ENCODE data around the gene ROR2.

The ROR2 gene

DNA sequence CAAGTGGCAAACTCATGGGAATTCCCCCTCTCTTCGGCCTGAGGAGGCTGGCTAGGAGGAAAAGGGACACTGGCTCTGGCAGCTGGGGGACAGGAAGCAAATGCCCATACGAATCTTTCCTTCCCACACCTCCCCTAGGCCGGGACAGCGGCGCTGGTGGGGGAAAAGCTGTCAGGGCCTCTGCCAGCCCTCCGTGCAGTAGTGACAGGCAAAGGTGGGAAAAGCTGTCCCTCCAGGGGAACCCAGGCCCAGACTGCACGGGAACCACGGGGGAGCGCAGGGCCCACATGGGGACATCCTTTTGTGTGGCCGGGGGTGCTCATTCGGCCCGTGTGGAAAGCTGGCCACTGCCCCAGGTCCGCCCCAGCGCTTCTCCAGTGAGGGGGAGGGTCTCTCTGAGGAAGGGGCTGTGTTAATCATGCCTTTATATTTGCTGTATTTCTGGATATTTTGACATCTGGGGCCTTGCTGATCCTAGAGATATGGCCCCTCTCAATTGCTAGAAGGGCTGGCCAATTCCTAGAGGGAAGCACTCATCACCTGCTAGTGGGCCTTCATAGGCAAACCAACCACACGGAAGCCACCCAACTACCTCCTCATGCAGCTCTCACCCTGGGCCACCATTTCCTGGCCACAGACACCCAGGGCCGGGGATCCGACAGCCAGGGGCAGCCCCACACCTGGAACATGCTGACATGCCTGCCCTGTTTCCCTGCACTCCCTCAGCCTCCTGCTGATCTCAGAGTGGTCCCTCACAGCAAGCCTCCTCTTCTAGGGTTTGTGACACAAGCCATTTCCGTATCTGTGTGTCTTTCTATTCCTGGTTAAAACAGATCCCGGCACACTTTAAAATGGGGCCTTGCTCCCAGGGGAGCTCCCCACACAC, 138.8 kb downstream of the ROR2 start:
- H3K9me3 ChIP-seq (ENCODE audit: control insufficient read depth, insufficient read depth, low read length): no peaks in the 10 kb centered on the region
- no peaks in the 10 kb centered on the region for H3K27me3 ChIP-seq (ENCODE audit: control insufficient read depth, insufficient read depth, low read length)

DNA sequence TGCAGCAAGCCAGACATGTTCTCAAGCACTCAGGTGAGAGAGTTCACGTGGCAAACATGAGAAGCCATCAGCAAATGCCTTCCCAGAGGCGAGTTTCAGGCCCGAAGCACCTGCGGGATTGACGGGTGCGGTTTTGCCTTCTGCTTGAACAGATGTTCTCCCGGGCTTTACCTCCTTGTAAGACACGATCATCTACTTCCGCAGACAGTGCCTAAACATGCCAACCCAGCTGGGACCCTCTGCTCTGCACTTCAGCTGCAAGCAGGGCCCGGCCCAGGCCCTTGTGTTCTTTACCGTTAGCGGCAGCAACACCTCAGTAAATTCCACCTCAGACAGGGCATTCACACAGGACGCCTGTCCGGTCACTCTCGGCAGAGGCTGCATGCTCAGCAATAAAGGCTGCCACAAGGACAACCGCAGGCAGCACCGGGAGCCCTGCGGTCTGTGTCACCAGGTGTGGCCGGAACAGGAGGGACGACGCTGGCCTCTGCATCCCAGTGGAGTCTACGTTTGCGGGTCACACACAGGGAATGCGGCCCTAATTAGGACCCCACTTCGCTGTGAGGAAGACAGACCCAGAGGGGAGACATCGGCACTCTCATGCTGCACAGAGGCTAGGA, 139.6 kb downstream of the ROR2 start:
- no peaks in the 10 kb centered on the region for H3K36me3 ChIP-seq (ENCODE audit: control insufficient read depth, insufficient read depth, low read length)
- H3K4me1 ChIP-seq (ENCODE audit: control insufficient read depth, insufficient read depth, low read length): no peaks in the 10 kb centered on the region
- no CpG with 5 or more reads among the region's 26 CpGs for WGBS (ENCODE audit: insufficient coverage, insufficient read length)
- H3K9me3 ChIP-seq (ENCODE audit: control insufficient read depth, insufficient read depth, low read length): no peaks in the 10 kb centered on the region
- no peaks in the 10 kb centered on the region for H3K27me3 ChIP-seq (ENCODE audit: control insufficient read depth, insufficient read depth, low read length)
- no peak overlapping the region for H3K4me3 ChIP-seq (ENCODE audit: low read length)
- H3K27ac ChIP-seq (ENCODE audit: low read length): no peak overlapping the region
- DNase-seq (ENCODE audit: low read depth, low spot score): no peak

More for the DNA sequence above, 138.8 kb downstream of the ROR2 start:
- no peak for DNase-seq (ENCODE audit: low read depth, low spot score)
- no peaks in the 10 kb centered on the region for H3K4me1 ChIP-seq (ENCODE audit: control insufficient read depth, insufficient read depth, low read length)
- WGBS (ENCODE audit: insufficient coverage, insufficient read length): no CpG with 5 or more reads among the region's 19 CpGs
- no peaks in the 10 kb centered on the region for H3K36me3 ChIP-seq (ENCODE audit: control insufficient read depth, insufficient read depth, low read length)
- no peak overlapping the region for H3K4me3 ChIP-seq (ENCODE audit: low read length)
- H3K27ac ChIP-seq (ENCODE audit: low read length): no peak overlapping the region

DNA sequence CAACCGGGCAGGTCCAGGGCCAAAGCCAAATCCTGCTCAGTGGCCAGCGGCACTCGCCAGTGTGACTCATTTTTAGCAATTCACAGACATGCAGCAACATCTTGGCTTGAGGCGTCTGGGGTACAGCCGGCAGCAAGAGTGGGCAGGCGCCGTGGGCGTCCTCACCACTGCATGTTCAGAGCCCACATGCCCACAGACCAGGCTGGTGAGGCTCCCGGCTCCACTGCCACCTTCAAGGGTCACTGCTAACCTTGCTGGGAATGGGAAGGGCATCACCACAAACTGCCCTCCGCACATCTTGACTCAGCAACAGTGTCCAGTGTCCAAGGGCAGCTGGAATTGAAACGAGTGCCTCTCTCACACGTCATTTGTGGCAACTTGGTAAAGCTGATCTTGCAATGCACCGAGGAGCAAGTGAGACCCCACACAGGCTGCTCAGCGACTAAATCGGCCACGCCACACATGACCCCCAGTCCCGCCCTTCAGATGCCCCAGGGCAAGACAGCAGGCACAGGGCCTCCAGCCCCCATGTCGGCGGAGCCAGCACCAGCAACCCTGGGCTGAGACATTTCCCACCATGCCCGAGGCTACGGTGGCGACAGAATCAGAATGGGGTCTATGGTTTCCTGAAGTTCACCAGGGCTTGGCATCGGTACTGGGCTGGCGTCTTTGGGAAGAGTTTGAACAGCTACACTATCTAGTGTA, 140.3 kb downstream of the ROR2 start:
- H3K36me3 ChIP-seq (ENCODE audit: control insufficient read depth, insufficient read depth, low read length): no peaks in the 10 kb centered on the region
- H3K9me3 ChIP-seq (ENCODE audit: control insufficient read depth, insufficient read depth, low read length): no peaks in the 10 kb centered on the region
- WGBS (ENCODE audit: insufficient coverage, insufficient read length): no CpG with 5 or more reads among the region's 24 CpGs
- H3K27me3 ChIP-seq (ENCODE audit: control insufficient read depth, insufficient read depth, low read length): no peaks in the 10 kb centered on the region
- no peaks in the 10 kb centered on the region for H3K4me1 ChIP-seq (ENCODE audit: control insufficient read depth, insufficient read depth, low read length)
- no peak overlapping the region for H3K4me3 ChIP-seq (ENCODE audit: low read length)
- no peak overlapping the region for H3K27ac ChIP-seq (ENCODE audit: low read length)
- DNase-seq (ENCODE audit: low read depth, low spot score): no peak

DNA sequence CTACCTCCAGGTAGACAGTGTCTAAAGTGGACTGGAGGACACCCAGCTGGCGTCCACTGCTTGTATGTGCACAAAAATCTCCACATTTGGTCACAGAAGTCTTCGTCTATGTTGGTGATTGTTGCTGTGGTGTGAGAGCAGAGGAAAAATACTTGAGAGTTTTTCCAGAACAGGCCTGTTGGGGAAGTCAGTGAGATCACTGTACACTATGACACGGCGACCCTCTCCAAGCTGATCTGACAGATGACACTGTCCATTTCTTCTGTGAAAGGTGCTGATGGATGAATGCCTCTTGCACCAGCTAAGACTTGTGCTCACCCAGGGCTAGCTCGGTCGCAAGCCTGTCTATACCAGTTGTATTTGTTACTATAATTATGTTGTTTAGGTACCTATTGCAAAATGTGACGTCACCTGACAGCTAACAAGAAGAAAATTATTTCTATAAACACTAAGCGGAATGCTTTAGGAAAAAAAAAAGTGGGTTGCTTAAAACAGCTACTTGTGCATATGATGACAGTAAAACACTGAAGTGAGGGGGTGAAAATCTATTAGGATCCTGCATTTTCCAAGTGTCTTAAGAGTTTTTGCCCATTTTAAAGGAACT, 142.3 kb downstream of the ROR2 start:
- Histone ChIP-seq H3K4me1 (ENCODE audit: control insufficient read depth, insufficient read depth, low read length) (no peaks in the 10 kb centered on the region), H3K27ac (ENCODE audit: low read length) (no peak overlapping the region), H3K36me3 (ENCODE audit: control insufficient read depth, insufficient read depth, low read length) (no peaks in the 10 kb centered on the region), H3K27me3 (ENCODE audit: control insufficient read depth, insufficient read depth, low read length) (no peaks in the 10 kb centered on the region), H3K4me3 (ENCODE audit: low read length) (no peak overlapping the region), H3K9me3 (ENCODE audit: control insufficient read depth, insufficient read depth, low read length) (no peaks in the 10 kb centered on the region)
- no peak for DNase-seq (ENCODE audit: low read depth, low spot score)
- WGBS (ENCODE audit: insufficient coverage, insufficient read length): no CpG with 5 or more reads among the region's 8 CpGs

DNA sequence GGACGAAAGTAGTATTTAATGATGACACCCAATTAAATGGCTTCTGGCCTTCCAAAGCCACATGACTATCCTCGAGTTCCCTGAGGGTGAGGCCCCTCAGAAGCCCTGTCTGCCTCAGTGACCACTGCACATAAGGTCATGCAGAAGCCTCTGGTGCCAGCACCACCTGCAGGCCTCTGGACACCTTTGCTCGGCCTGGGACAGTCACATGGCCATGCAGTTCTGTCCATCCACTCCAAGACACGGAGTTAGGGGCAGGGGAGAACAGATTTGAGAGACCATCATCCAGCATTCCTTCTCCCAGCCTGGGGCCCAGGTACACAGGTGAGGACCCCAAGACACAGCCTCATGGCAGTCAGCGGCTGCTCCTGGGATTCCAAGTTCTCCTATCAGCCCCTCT, 145.0 kb downstream of the ROR2 start:
- no peaks in the 10 kb centered on the region for H3K9me3 ChIP-seq (ENCODE audit: control insufficient read depth, insufficient read depth, low read length)

DNA sequence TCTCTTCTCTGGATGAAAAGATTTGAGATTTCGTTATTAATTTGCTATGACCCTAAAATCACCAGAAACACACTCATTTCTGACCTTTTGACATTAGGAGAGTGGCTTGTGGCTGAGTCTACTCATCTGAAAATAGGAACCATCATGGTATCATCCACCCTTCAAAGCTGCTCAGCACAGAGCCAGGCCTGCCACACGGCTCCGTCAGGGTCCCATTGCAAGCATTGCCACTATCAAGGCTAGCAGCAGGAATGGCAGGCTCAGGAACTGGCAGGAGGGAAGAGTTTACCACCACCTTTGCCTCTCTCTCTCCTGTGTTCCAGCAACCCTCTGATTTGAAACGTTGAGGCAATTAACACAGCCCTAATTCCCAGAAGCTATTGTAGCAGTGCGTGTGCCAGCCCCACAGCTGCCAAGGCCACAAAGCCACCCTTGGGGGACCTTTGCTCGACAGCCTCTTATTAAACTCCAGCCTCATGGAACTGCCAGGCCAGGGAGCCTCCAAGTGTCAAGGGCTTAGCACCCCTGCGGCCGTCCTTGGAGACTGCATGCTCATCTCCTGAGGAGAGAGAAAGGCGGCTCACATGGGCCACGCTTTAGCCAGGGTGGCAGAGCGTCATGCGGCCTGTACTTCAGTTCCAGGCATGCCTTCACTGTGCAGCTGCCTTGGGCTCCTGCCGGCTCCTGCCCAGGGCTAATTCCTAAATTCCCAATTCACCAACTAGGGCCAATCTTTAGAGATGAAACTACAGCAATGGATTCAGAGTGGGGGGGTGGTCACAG, 145.9 kb downstream of the ROR2 start:
- whole genome bisulfite sequencing (ENCODE audit: insufficient coverage, insufficient read length): no CpG with 5 or more reads among the region's 13 CpGs
- H3K27me3 ChIP-seq (ENCODE audit: control insufficient read depth, insufficient read depth, low read length): no peaks in the 10 kb centered on the region
- no peaks in the 10 kb centered on the region for H3K9me3 ChIP-seq (ENCODE audit: control insufficient read depth, insufficient read depth, low read length)

More for the DNA sequence above, 145.0 kb downstream of the ROR2 start:
- H3K4me1 ChIP-seq (ENCODE audit: control insufficient read depth, insufficient read depth, low read length): no peaks in the 10 kb centered on the region
- no peaks in the 10 kb centered on the region for H3K36me3 ChIP-seq (ENCODE audit: control insufficient read depth, insufficient read depth, low read length)
- no peaks in the 10 kb centered on the region for H3K27me3 ChIP-seq (ENCODE audit: control insufficient read depth, insufficient read depth, low read length)
- no CpG with 5 or more reads among the region's 5 CpGs for whole genome bisulfite sequencing (ENCODE audit: insufficient coverage, insufficient read length)
- H3K27ac ChIP-seq (ENCODE audit: low read length): no peak overlapping the region
- H3K4me3 ChIP-seq (ENCODE audit: low read length): no peak overlapping the region
- no peak for DNase-seq (ENCODE audit: low read depth, low spot score)

DNA sequence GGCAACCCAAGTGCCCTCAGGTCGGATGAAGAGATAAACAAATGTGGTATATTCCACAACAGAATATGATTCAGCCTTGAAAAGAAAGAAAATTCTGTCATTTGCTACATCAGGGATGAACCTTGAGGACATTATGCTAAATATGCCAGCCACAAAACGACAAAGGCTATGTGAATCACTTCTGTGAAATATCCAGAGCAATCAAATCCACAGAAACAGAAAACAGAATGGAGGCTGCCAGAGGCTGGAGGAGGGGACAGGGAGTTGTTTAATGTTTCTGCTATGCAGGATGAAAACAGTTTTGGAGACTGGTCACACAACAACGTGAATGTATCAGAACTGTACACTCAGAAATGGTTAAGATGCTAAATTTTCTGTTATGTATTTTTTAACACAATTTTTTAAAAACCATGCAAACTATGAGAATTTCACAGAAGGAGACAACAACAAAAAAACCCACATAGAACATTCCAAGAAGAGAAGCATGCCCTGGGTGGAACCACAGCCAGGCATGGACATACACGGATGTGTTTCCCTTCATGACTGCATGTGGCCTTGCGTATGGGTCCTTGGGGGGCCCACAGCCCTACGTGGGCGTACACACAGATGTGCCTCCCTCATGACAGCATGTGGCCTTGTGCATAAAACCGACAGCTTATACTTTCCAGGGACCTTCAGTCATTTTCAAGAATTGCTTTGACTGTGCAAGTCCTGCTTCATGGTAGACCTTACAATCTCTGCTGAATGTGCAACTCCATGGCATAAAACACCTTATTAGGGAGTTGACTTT, 146.7 kb downstream of the ROR2 start:
- H3K36me3 ChIP-seq (ENCODE audit: control insufficient read depth, insufficient read depth, low read length): no peaks in the 10 kb centered on the region
- no peaks in the 10 kb centered on the region; the same call in 1 of the 2 replicates for H3K4me1 ChIP-seq (ENCODE audit: control insufficient read depth, insufficient read depth, low read length)
- no peak overlapping the region for H3K27ac ChIP-seq (ENCODE audit: low read length)
- no CpG with 5 or more reads among the region's 8 CpGs for WGBS (ENCODE audit: insufficient coverage, insufficient read length)
- no peaks in the 10 kb centered on the region for H3K9me3 ChIP-seq (ENCODE audit: control insufficient read depth, insufficient read depth, low read length)
- no peaks in the 10 kb centered on the region for H3K27me3 ChIP-seq (ENCODE audit: control insufficient read depth, insufficient read depth, low read length)
- no peak for DNase-seq (ENCODE audit: low read depth, low spot score)
- no peak overlapping the region for H3K4me3 ChIP-seq (ENCODE audit: low read length)

More for the DNA sequence above, 145.9 kb downstream of the ROR2 start:
- H3K36me3 ChIP-seq (ENCODE audit: control insufficient read depth, insufficient read depth, low read length): no peaks in the 10 kb centered on the region
- no peaks in the 10 kb centered on the region; the same call in 1 of the 2 replicates for H3K4me1 ChIP-seq (ENCODE audit: control insufficient read depth, insufficient read depth, low read length)
- H3K4me3 ChIP-seq (ENCODE audit: low read length): no peak overlapping the region
- no peak for DNase-seq (ENCODE audit: low read depth, low spot score)
- H3K27ac ChIP-seq (ENCODE audit: low read length): no peak overlapping the region

DNA sequence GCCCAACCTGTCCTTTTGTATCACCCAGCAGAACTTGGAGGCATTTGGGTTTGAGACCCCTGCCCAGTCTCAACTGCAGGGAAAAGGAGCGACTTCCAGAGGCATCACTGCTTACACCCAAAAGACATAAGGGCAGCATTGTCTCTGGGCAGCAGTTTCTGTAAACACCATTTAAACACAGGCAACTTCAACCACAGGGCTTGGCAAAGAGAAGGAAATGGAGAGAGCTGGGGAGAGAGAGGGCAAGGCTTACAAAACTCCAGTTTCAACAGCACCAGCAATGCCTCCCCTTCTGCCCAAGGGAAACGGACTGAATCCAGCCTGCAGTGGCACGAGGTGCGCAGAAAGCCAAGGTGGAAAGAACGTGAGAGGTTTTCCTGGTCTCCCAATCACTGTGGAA, 147.6 kb downstream of the ROR2 start:
- no peak overlapping the region for H3K4me3 ChIP-seq (ENCODE audit: low read length)
- no CpG with 5 or more reads among the region's 5 CpGs for WGBS (ENCODE audit: insufficient coverage, insufficient read length)
- H3K27me3 ChIP-seq (ENCODE audit: control insufficient read depth, insufficient read depth, low read length): no peaks in the 10 kb centered on the region
- H3K36me3 ChIP-seq (ENCODE audit: control insufficient read depth, insufficient read depth, low read length): no peaks in the 10 kb centered on the region
- DNase-seq (ENCODE audit: low read depth, low spot score): no peak
- H3K9me3 ChIP-seq (ENCODE audit: control insufficient read depth, insufficient read depth, low read length): no peaks in the 10 kb centered on the region
- no peaks in the 10 kb centered on the region; the same call in 1 of the 2 replicates for H3K4me1 ChIP-seq (ENCODE audit: control insufficient read depth, insufficient read depth, low read length)
- no peak overlapping the region for H3K27ac ChIP-seq (ENCODE audit: low read length)

DNA sequence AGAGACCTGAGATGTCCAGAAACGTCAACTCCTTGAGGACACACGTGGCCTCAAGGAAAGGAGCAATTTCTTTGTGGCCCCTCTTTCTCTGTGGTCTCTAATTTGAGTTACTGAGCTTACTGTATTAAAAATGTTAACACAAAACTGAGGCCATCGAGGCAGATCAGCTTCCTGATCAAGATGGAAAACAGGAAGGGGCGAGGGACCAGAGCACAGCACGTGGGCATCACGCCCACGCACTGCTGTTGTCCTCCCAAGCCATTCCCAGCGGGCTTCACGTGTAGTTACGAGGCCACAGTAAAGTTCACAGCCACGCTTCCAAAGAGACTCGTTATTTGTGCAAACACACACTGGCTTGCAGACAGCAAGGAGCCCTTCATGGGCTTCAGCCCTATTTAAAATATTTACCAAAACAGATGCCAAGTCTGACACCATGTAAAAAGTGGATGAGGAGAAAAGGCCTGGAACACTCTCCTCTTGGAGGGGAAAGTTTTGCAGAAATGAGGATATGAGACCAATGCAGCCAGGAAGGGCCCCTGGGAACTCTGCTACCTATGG, 149.5 kb downstream of the ROR2 start:
- H3K4me3 ChIP-seq (ENCODE audit: low read length): no peak overlapping the region; the same call in 1 of the 2 replicates
- H3K36me3 ChIP-seq (ENCODE audit: control insufficient read depth, insufficient read depth, low read length): no peaks in the 10 kb centered on the region
- no CpG with 5 or more reads among the region's 12 CpGs for WGBS (ENCODE audit: insufficient coverage, insufficient read length)
- H3K27me3 ChIP-seq (ENCODE audit: control insufficient read depth, insufficient read depth, low read length): no peaks in the 10 kb centered on the region
- no peak for DNase-seq (ENCODE audit: low read depth, low spot score)
- no peaks in the 10 kb centered on the region; the same call in 1 of the 2 replicates for H3K4me1 ChIP-seq (ENCODE audit: control insufficient read depth, insufficient read depth, low read length)
- no peak overlapping the region for H3K27ac ChIP-seq (ENCODE audit: low read length)
- H3K9me3 ChIP-seq (ENCODE audit: control insufficient read depth, insufficient read depth, low read length): no peaks in the 10 kb centered on the region

All from iPS DF 6.9 (cell line).